ENCODE measurements around the gene IP6K2.

The IP6K2 gene

GRCh38 chr3:48644898-48645760, 71.9 kb downstream of the IP6K2 start:
- in situ Hi-C loops (cut with HindIII; ENCODE audit: low sequenced_read_pairs) = no loop called here

DNA sequence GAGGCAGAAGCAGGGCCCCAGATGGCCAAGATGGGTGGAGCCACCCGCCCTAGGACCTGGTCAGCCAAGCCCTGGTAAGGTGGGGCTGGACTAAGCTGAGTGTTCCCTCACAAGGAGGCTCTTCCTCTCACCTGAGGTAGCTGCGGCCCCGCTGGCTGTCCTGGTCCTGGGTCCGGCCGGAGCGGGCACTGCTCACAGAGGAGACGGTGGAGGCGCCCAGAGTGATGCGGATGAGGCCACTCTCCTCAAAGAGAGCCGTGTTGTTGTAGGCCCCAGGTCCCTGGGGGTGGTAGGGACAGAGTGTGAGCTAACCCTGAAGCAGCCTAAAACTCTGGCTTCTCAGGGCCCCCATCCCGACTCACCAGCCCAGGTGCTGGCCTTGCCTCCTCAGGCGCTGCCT, 74.4 kb downstream of the IP6K2 start:
- in situ Hi-C loops (cut with HindIII; ENCODE audit: low sequenced_read_pairs) = no loop called here

DNA sequence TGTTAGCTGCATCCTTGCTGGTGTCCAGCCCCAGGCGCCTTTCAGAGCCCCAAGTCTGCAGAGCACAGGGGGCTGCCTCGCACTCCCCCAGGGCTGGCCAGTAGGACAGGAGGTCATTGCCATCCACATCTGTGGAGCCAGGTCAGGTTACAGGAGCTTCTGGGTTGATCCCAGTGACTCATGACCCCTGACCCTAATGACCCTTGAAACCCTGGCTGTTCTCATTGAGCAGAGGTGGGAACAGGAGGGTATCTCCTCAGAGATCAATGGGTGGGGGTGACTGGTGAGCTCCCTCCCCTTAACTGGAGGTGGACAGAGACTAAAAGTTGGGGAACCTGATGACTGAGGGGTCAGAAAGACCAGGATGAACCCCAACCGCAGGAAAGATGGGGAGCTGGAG, 75.6 kb downstream of the IP6K2 start:
- in situ Hi-C loops (cut with HindIII; ENCODE audit: low sequenced_read_pairs) = no loop called here

GRCh38 chr3:48639944-48640606, 76.9 kb downstream of the IP6K2 start:
- in situ Hi-C loops (cut with HindIII; ENCODE audit: low sequenced_read_pairs) = loop anchor here (10.0 kb wide), 2 partner anchors 85 to 165 kb away; partner anchors contain the start of gene PFKFB4

Data from endothelial cell of hepatic sinusoid (primary cell).